OCI-LY1 (cell line): ENCODE data around the gene LMX1B.

ENCODE experiments used
- H2AFZ ChIP-seq: fragments of 200-600 bp; sonication (generic), shearing (Covaris generic); 2 replicates; pipeline ENCODE4 v1.6.0; 2014; ENCODE audit warnings: antibody characterized with exemption, mild to moderate bottlenecking, low read length
- H3F3A ChIP-seq: fragments of 200-600 bp; sonication (generic), shearing (Covaris generic); 2 replicates; pipeline ENCODE4 v1.6.0; 2014; ENCODE audit warnings: mild to moderate bottlenecking, antibody characterized with exemption, low read length, moderate library complexity; ENCODE audit not compliant: insufficient read depth
- H3K27ac ChIP-seq: fragments of 200-600 bp; sonication (generic); 2 replicates; pipeline ENCODE4 v1.5.1; 2014; ENCODE audit warnings: low read length, mixed run types, mild to moderate bottlenecking, low read depth; ENCODE audit not compliant: poor library complexity, severe bottlenecking
- H3K27me3 ChIP-seq: fragments of 200-600 bp; sonication (generic); 2 replicates; pipeline ENCODE4 v1.6.0; 2014; ENCODE audit warnings: antibody characterized with exemption, mild to moderate bottlenecking, low read length, moderate library complexity; ENCODE audit not compliant: insufficient read depth
- H3K36me3 ChIP-seq: fragments of 200-600 bp; sonication (generic); 2 replicates; pipeline ENCODE4 v1.6.1; 2014; ENCODE audit warnings: mild to moderate bottlenecking, antibody characterized with exemption, low read length, moderate library complexity, mixed read lengths; ENCODE audit not compliant: insufficient read depth
- H3K4me1 ChIP-seq: fragments of 200-600 bp; sonication (generic); 2 replicates; pipeline ENCODE4 v1.5.1; 2014; ENCODE audit warnings: mild to moderate bottlenecking, low read length, moderate library complexity; ENCODE audit not compliant: insufficient read depth, severe bottlenecking
- H3K4me2 ChIP-seq: fragments of 200-600 bp; sonication (generic), shearing (Covaris generic); 2 replicates; pipeline ENCODE4 v1.6.1; 2014; ENCODE audit warnings: low read length
- H3K4me3 ChIP-seq: fragments of 200-600 bp; sonication (generic); 2 replicates; pipeline ENCODE4 v1.5.1; 2014; ENCODE audit warnings: low read length, low read depth, mild to moderate bottlenecking, mixed read lengths; ENCODE audit not compliant: poor library complexity, severe bottlenecking
- H3K79me2 ChIP-seq: fragments of 200-600 bp; shearing (Covaris generic); 2 replicates; pipeline ENCODE4 v1.6.1; 2016; ENCODE audit warnings: mixed run types, low read length, mixed read lengths; ENCODE audit not compliant: insufficient read depth
- H3K9ac ChIP-seq: fragments of 200-600 bp; sonication (generic), shearing (Covaris generic); 2 replicates; pipeline ENCODE4 v1.6.1; 2014; ENCODE audit warnings: mild to moderate bottlenecking, low read length, mixed read lengths
- H3K9me2 ChIP-seq: fragments of 200-600 bp; sonication (generic), shearing (Covaris generic); 2 replicates; pipeline ENCODE4 v1.6.1; 2014; ENCODE audit warnings: low read depth, mild to moderate bottlenecking, low read length, mixed read lengths
- H3K9me3 ChIP-seq: fragments of 200-600 bp; shearing (Covaris generic); 2 replicates; pipeline ENCODE4 v1.6.1; 2014; ENCODE audit warnings: low read length, mixed read lengths
- H4K20me1 ChIP-seq: fragments of 200-600 bp; sonication (generic), shearing (Covaris generic); 2 replicates; pipeline ENCODE4 v1.6.0; 2016; ENCODE audit warnings: mild to moderate bottlenecking, low read length; ENCODE audit not compliant: insufficient read depth
- EZH2 ChIP-seq: fragments of 200-600 bp; sonication (generic), shearing (Covaris generic); IDR thresholded peaks from 2 replicates; pipeline ENCODE4 v1.8.0; 2017; ENCODE audit warnings: borderline replicate concordance, mixed run types, mild to moderate bottlenecking, antibody characterized with exemption, low read length, moderate library complexity, mixed read lengths
- TF ChIP-seq, protein P1 (sequence below): fragments of 200-600 bp; sonication (generic), shearing (Covaris generic); IDR thresholded peaks from 2 replicates; pipeline ENCODE4 v1.5.1; 2017; ENCODE audit warnings: mild to moderate bottlenecking, antibody characterized with exemption, low read length, moderate library complexity, mixed read lengths

LMX1B gene

DNA sequence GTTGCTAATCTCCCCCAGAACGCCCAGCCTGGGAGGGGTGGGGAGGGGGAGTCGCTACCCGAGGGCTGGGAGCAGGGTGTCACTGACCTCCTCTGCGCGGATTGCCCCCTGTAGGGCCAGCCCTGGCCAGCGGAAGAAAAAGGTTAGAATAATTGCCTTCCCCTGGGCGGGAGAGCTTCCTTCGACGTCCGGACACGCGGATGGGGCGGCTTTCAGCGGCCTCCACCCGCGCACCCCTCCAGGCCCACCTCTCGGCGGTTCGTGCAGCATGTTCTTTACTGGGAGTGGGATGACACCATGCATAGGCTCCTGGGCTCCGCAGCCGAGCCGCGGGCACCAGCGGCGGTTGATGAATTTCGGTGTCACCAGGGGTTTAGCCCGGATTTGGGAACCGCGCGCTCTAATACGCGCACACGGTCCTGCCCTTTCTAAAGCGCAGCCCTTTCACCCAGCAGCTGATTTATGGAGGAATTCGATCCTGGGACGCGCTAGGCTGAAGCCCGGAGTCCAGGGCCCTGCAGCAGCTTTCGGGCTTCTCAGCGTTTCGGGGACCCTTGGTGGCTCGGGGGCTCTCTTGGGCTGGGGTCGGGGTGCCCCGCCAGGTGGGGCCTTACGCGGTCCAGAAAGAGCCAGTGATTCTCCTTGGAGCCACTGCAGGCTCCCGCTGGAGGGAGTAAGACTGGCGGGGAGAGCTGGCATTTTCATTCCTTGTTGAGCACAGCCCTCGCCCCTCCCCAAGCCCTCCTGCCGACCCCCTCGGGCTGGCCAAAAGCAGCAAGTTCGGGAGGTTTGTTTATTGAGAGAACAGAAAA, 10.1 kb downstream of the LMX1B start:
- H3K4me1 ChIP-seq: no peaks in the 10 kb centered on the region
- H3K4me2 ChIP-seq: no peak overlapping the region
- TF ChIP-seq EZH2: no peak
- TF ChIP-seq, protein P1, sequence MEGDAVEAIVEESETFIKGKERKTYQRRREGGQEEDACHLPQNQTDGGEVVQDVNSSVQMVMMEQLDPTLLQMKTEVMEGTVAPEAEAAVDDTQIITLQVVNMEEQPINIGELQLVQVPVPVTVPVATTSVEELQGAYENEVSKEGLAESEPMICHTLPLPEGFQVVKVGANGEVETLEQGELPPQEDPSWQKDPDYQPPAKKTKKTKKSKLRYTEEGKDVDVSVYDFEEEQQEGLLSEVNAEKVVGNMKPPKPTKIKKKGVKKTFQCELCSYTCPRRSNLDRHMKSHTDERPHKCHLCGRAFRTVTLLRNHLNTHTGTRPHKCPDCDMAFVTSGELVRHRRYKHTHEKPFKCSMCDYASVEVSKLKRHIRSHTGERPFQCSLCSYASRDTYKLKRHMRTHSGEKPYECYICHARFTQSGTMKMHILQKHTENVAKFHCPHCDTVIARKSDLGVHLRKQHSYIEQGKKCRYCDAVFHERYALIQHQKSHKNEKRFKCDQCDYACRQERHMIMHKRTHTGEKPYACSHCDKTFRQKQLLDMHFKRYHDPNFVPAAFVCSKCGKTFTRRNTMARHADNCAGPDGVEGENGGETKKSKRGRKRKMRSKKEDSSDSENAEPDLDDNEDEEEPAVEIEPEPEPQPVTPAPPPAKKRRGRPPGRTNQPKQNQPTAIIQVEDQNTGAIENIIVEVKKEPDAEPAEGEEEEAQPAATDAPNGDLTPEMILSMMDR: no peak
- no peaks in the 10 kb centered on the region for H3K36me3 ChIP-seq
- no peak overlapping the region for H3K4me3 ChIP-seq
- no peak overlapping the region for H2AFZ ChIP-seq
- no peaks in the 10 kb centered on the region for H4K20me1 ChIP-seq
- H3K9me2 ChIP-seq: no peaks in the 10 kb centered on the region
- no peaks in the 10 kb centered on the region for H3K79me2 ChIP-seq
- no peak overlapping the region for H3K9ac ChIP-seq
- H3K9me3 ChIP-seq: no peaks in the 10 kb centered on the region
- no peaks in the 10 kb centered on the region for H3K27me3 ChIP-seq
- no peak overlapping the region for H3K27ac ChIP-seq
- no peaks in the 10 kb centered on the region for H3F3A ChIP-seq

DNA sequence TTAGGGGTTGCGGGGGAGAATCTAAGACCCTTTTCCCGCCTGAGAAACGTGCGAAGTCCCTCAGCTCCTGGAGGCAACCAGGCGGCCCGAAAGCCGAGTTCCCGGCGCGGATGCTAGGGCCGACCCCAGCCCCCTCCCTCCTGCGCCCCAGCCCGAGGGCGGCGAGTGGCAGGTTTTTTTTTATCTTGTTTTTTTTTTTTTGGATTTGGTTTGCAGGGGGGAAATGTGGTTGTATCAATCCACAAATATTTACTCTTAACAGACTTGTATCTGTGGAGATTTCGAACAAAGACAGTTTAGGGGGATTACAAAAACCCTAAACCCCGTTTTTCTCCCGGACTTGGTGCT, 10.7 kb downstream of the LMX1B start:
- Histone ChIP-seq H3K4me3 (no peak overlapping the region), H2AFZ (no peak overlapping the region), H3K36me3 (no peaks in the 10 kb centered on the region), H3K9ac (no peak overlapping the region), H3K9me3 (no peaks in the 10 kb centered on the region), H3K27me3 (no peaks in the 10 kb centered on the region), H4K20me1 (no peaks in the 10 kb centered on the region), H3K4me1 (no peaks in the 10 kb centered on the region), H3K9me2 (no peaks in the 10 kb centered on the region), H3K4me2 (no peak overlapping the region), H3F3A (no peaks in the 10 kb centered on the region), H3K79me2 (no peaks in the 10 kb centered on the region), H3K27ac (no peak overlapping the region)
- no peak for TF ChIP-seq EZH2
- TF ChIP-seq, protein P1: no peak

DNA sequence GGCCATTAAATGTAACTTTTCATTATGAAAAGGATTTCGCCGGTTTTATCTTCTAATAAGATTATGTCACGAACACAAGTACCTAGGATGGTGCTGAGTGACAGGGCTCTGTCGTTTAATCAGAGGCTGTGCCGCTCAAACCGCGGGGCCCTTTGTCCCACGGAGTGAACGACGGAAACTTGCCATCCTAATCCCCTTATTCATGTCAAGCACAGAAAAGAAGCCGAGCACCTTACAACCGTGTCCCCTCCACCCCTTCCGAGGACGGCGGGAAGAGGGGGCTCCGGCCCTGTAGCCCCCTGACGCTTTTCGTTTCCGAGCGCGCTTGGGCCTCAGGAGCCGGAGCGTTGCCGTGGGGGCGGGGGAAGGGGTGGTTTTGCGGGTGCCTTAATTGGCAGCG, 11.2 kb downstream of the LMX1B start:
- TF ChIP-seq EZH2: no peak
- TF ChIP-seq, protein P1: no peak
- Histone ChIP-seq H3K4me1 (no peaks in the 10 kb centered on the region), H3F3A (no peaks in the 10 kb centered on the region), H3K9ac (no peak overlapping the region), H3K9me2 (no peaks in the 10 kb centered on the region), H3K27me3 (no peaks in the 10 kb centered on the region), H4K20me1 (no peaks in the 10 kb centered on the region), H3K36me3 (no peaks in the 10 kb centered on the region), H3K79me2 (no peaks in the 10 kb centered on the region), H3K4me3 (no peak overlapping the region), H3K9me3 (no peaks in the 10 kb centered on the region), H3K4me2 (no peak overlapping the region), H3K27ac (no peak overlapping the region), H2AFZ (no peak overlapping the region)
